WTC11 (cell line): Measurements from ENCODE around the gene KSR2. TPM values are rescaled to one million over a fixed set of nuclear protein-coding genes. Genes with fewer than 3 reads are reported as not detected.

ENCODE experiments used
- ATAC-seq: fragments of 200-7000 bp; cut with Tn5 transposase; 2 replicates; pipeline ENCODE4 v1.10.0; 2021; ENCODE audit warnings: mild to moderate bottlenecking, moderate library complexity
- CTCF ChIA-PET: fragments of 300-600 bp; sonication (Branson Sonifier 250); formaldehyde crosslinking; loops from one replicate; lab custom pipeline; 2021; ENCODE audit warnings: antibody characterized with exemption; lab: Charles Lee
- POLR2A ChIA-PET: fragments of 350-600 bp; sonication (Branson Sonifier 250); formaldehyde crosslinking; loops from one replicate; lab custom pipeline; 2021; ENCODE audit warnings: antibody characterized with exemption; lab: Charles Lee
- DNase-seq: peaks from one replicate; pipeline ENCODE4 v3.0.0; 2021; ENCODE audit warnings: low spot score
- H3K27ac Mint-ChIP-seq: 2 replicates; pipeline ENCODE4 v1.8.0; 2021; ENCODE audit warnings: mixed read lengths
- H3K27me3 Mint-ChIP-seq: 2 replicates; pipeline ENCODE4 v1.8.0; 2021; ENCODE audit warnings: low read depth, mild to moderate bottlenecking, moderate library complexity, mixed read lengths
- H3K36me3 Mint-ChIP-seq: 2 replicates; pipeline ENCODE4 v1.8.0; 2021; ENCODE audit warnings: mixed read lengths
- H3K4me1 Mint-ChIP-seq: 2 replicates; pipeline ENCODE4 v1.8.0; 2022; ENCODE audit warnings: mixed read lengths
- H3K4me3 Mint-ChIP-seq: 2 replicates; pipeline ENCODE4 v1.8.0; 2021; ENCODE audit warnings: mild to moderate bottlenecking, moderate library complexity, mixed read lengths
- H3K9me3 Mint-ChIP-seq: 2 replicates; pipeline ENCODE4 v1.8.0; 2021; ENCODE audit warnings: mixed read lengths
- AR ChIP-seq: fragments of 250-450 bp; sonication (Bioruptor Pico); IDR thresholded peaks from 2 replicates; pipeline ENCODE4 v1.9.0; 2021; ENCODE audit warnings: mild to moderate bottlenecking
- E2F1 ChIP-seq: sonication (generic); formaldehyde crosslinking; IDR thresholded peaks from 2 replicates; pipeline ENCODE4 v1.8.0; 2022; ENCODE audit warnings: mild to moderate bottlenecking, missing genetic modification reagents
- E2F5 ChIP-seq: sonication (generic); formaldehyde crosslinking; IDR thresholded peaks from 2 replicates; pipeline ENCODE4 v1.8.1; 2022; ENCODE audit warnings: mild to moderate bottlenecking, moderate library complexity, missing genetic modification reagents
- ELF4 ChIP-seq: sonication (generic); formaldehyde crosslinking; IDR thresholded peaks from 2 replicates; pipeline ENCODE4 v1.8.1; 2022; ENCODE audit warnings: low read depth, mild to moderate bottlenecking, moderate library complexity, missing genetic modification reagents
- FOXJ3 ChIP-seq: sonication (generic); formaldehyde crosslinking; IDR thresholded peaks from 2 replicates; pipeline ENCODE4 v1.9.0; 2021; ENCODE audit warnings: missing genetic modification reagents, mild to moderate bottlenecking, borderline replicate concordance
- IRF1 ChIP-seq: sonication (generic); formaldehyde crosslinking; IDR thresholded peaks from 2 replicates; pipeline ENCODE4 v1.8.0; 2023; ENCODE audit warnings: missing genetic modification reagents
- IRF2 ChIP-seq: sonication (generic); formaldehyde crosslinking; IDR thresholded peaks from 2 replicates; pipeline ENCODE4 v1.8.0; 2022; ENCODE audit warnings: low read depth, missing genetic modification reagents, borderline replicate concordance
- SMAD3 ChIP-seq: sonication (generic); formaldehyde crosslinking; IDR thresholded peaks from 2 replicates; pipeline ENCODE4 v1.8.0; 2022; ENCODE audit warnings: missing genetic modification reagents, mild to moderate bottlenecking, borderline replicate concordance
- SMAD4 ChIP-seq: sonication (generic); formaldehyde crosslinking; IDR thresholded peaks from 2 replicates; pipeline ENCODE4 v1.8.0; 2022; ENCODE audit warnings: mild to moderate bottlenecking, missing genetic modification reagents
- ZNF138 ChIP-seq: sonication (generic); formaldehyde crosslinking; conservative IDR thresholded peaks from 2 replicates; pipeline ENCODE4 v1.8.1; 2022; ENCODE audit warnings: mild to moderate bottlenecking, moderate library complexity, missing genetic modification reagents
- ZNF396 ChIP-seq: fragments of 250-450 bp; sonication (Bioruptor Pico); IDR thresholded peaks from 2 replicates; pipeline ENCODE4 v1.8.0; 2021; ENCODE audit warnings: mild to moderate bottlenecking, moderate library complexity, borderline replicate concordance
- ZNF532 ChIP-seq: fragments of 250-450 bp; sonication (Bioruptor Pico); IDR thresholded peaks from 2 replicates; pipeline ENCODE4 v1.9.0; 2021; ENCODE audit warnings: mild to moderate bottlenecking, borderline replicate concordance
- total RNA-seq: library from RNA; stranded (reverse); gene quantifications from 3 replicates; pipeline ENCODE4 v1.2.3, GENCODE V29; 2021

Gene KSR2
- total RNA-seq, 1 experiment from 2014 or later: 2.4 TPM

- TF ChIP-seq IRF1 (no peak), E2F1 (CRISPR knock-in tag) (no peak), AR (CRISPR knock-in tag) (no peak), IRF2 (CRISPR knock-in tag) (no peak)
- TF ChIP-seq, all 79 proteins: peak for 0
Observed at GRCh38 chr12:117761528-117762100, 207.2 kb downstream of the KSR2 start (continued).

DNA sequence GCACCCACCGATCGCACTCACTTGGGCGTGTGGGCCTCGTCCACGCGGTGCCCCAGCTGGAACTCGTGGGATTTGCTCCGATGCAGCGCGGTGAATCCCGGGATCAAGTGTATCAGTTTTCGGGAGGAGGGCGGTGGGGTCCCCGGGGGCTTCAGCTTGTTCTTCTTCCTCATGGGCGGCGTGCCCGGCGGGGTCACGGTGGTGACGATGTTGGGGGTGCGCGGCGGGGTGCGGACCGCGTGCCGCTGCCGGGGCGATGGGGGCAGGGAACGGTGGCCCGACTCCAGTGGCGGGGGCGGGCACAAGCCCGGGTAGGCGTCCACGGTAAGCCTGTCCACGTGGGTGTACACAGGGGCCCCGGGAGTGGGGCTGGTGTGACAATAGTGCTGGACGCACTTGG is 207.8 kb downstream of the KSR2 start:
- TF ChIP-seq SMAD3 (CRISPR knock-in tag) (no peak), SMAD4 (no peak), ELF4 (no peak)
- CTCF ChIA-PET: no interaction called here
- peaks cover 13% of the 10 kb centered on the region for H3K9me3 Mint-ChIP-seq
- ATAC-seq (no peak), DNase-seq (no peak)
- POLR2A ChIA-PET: no interaction called here
- peaks cover 7% of the 10 kb centered on the region for H3K36me3 Mint-ChIP-seq
- H3K27ac Mint-ChIP-seq: no peak overlapping the region
- H3K4me1 Mint-ChIP-seq: no peaks in the 10 kb centered on the region
- H3K4me3 Mint-ChIP-seq: no peak overlapping the region
- H3K27me3 Mint-ChIP-seq: peaks cover 5% of the 10 kb centered on the region; the same call in 1 of the 2 replicates

DNA sequence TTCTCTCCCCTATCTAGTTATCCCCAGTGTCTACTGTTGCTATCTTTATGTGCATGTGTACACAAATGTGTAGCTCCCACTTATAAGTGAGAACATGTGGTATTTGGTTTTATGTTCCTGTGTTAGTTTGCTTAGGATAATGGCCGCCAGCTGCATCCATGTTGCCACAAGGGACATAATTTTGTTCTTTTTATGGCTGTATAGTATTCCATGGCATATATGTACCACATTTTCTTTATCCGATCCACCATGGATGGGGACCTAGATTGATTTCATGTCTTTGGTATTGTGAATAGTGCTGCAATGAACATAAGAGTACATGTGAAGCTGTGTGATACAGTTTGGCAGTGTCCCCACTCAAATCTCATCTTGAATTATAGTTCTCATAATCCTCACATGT is 218.1 kb downstream of the KSR2 start:
- Mint-ChIP-seq H3K27me3 (no peaks in the 10 kb centered on the region), H3K36me3 (no peaks in the 10 kb centered on the region), H3K27ac (no peak overlapping the region), H3K9me3 (peaks cover 24% of the 10 kb centered on the region), H3K4me1 (no peaks in the 10 kb centered on the region), H3K4me3 (no peak overlapping the region)
- ChIA-PET POLR2A (no interaction called here), CTCF (no interaction called here)
- ATAC-seq (no peak), DNase-seq (no peak)
- TF ChIP-seq ZNF138 (CRISPR knock-in tag): no peak
- no peak for TF ChIP-seq FOXJ3 (CRISPR knock-in tag)
- no peak for TF ChIP-seq ZNF396 (CRISPR knock-in tag)

GRCh38 chr12:117749431-117749830 is 219.4 kb downstream of the KSR2 start:
- ATAC-seq (no peak), DNase-seq (no peak)
- Mint-ChIP-seq H3K36me3 (no peaks in the 10 kb centered on the region), H3K4me1 (no peaks in the 10 kb centered on the region), H3K27me3 (no peaks in the 10 kb centered on the region), H3K27ac (no peak overlapping the region), H3K9me3 (peaks cover 24% of the 10 kb centered on the region), H3K4me3 (no peak overlapping the region)
- ChIA-PET POLR2A (interaction anchor here (0.6 kb wide), 1 partner anchor 1585 kb away, joined by 3 read pairs; no protein-coding TSS in a partner anchor), CTCF (interaction anchor here (1.3 kb wide), 1 partner anchor 101 kb away, joined by 3 read pairs; no protein-coding TSS in a partner anchor)
- TF ChIP-seq E2F5 (no peak), AR (CRISPR knock-in tag) (no peak), ZNF532 (CRISPR knock-in tag) (no peak), ZNF138 (CRISPR knock-in tag) (no peak)
